HCT116 (cell line): ENCODE results near the gene PDE6D. TPM values are rescaled to one million over a fixed set of nuclear protein-coding genes. Genes with fewer than 3 reads are reported as not detected.
"Not testable (repeated sequence)": the region's sequence is repeated elsewhere in the genome, so short reads cannot be mapped to it uniquely, and the experiment has no call there.

Experiments used
- ATAC-seq: fragments of 200-7000 bp; cut with Tn5 transposase; 2 replicates; pipeline ENCODE4 v1.9.1; 2020; ENCODE audit warnings: mild to moderate bottlenecking, moderate library complexity
- BruUV-seq: library from RNA; stranded (reverse); fragments of 400-500 nt; replicated peaks from 2 replicates; lab custom pipeline; 2021; lab: Mats Ljungman, UMichigan
- CTCF ChIA-PET: fragments of 300-600 bp; sonication (Branson Sonifier 250); formaldehyde crosslinking; loops from one replicate; lab custom pipeline; 2021; ENCODE audit warnings: antibody characterized with exemption; lab: Charles Lee
- POLR2A ChIA-PET: fragments of 300-600, 350-600 bp; sonication (Branson Sonifier 250); formaldehyde crosslinking; loops from one replicate; lab custom pipeline; 2021; ENCODE audit warnings: antibody characterized with exemption; lab: Charles Lee
- RAD21 ChIA-PET, 2 experiments: fragments of 300-600 bp; sonication (Branson Sonifier 250); formaldehyde crosslinking; loops; one replicate each; lab custom pipeline; 2023; ENCODE audit warnings: low total read pairs in 2 of 2; ENCODE audit not compliant: uncharacterized antibody in 2 of 2, unreplicated experiment in 2 of 2, low non-redundant PET in 1 of 2; lab: Charles Lee
- DNase-seq: peaks from one replicate; pipeline ENCODE4 v3.0.0-alpha.2; 2010; ENCODE audit warnings: low read depth, low spot score
- H2AFZ ChIP-seq: fragments of 200-600 bp; shearing (Covaris generic), sonication (generic); 2 replicates; pipeline ENCODE4 v1.6.1; 2017; ENCODE audit warnings: low read depth, mixed run types, mixed read lengths, antibody characterized with exemption, low read length; ENCODE audit not compliant: poor library complexity, severe bottlenecking
- H3K27ac ChIP-seq: 2 replicates; pipeline ENCODE4 v1.5.1; 2012; ENCODE audit warnings: low read depth, low read length
- H3K27me3 ChIP-seq: fragments of 200-600 bp; sonication (generic); 2 replicates; pipeline ENCODE4 v1.6.1; 2016; ENCODE audit warnings: mixed run types, low read length, mixed read lengths; ENCODE audit not compliant: insufficient read depth
- H3K36me3 ChIP-seq, 2 experiments: fragments of 200-500 bp in 1 of 2; fragments of 200-600 bp in 1 of 2; sonication (Bioruptor generic) in 1 of 2; sonication (generic) in 1 of 2; 2 replicates each; pipeline versions ENCODE4 v1.5.1 to v1.6.1; 2014 to 2016; ENCODE audit warnings: low read length in 2 of 2, inconsistent platforms in 1 of 2, mixed read lengths in 1 of 2, mixed run types in 1 of 2; ENCODE audit not compliant: insufficient read depth in 2 of 2, control insufficient read depth in 1 of 2
- H3K4me1 ChIP-seq, 2 experiments: fragments of 200-600 bp in 1 of 2; sonication (generic) in 1 of 2; 2 replicates each; pipeline versions ENCODE4 v1.5.1 to v1.6.1; 2012 to 2017; ENCODE audit warnings: low read length in 2 of 2, inconsistent platforms in 1 of 2, mild to moderate bottlenecking in 1 of 2, mixed read lengths in 1 of 2, mixed run types in 1 of 2, moderate library complexity in 1 of 2; ENCODE audit not compliant: insufficient read depth in 2 of 2, control insufficient read depth in 1 of 2
- H3K4me2 ChIP-seq: fragments of 200-600 bp; sonication (generic); 2 replicates; pipeline ENCODE4 v1.6.1; 2017; ENCODE audit warnings: mixed run types, low read length, mixed read lengths
- H3K4me3 ChIP-seq, 2 experiments: fragments of 200-600 bp in 1 of 2; sonication (generic) in 1 of 2; replicated peaks in 1 of 2; 2 replicates each; pipeline ENCODE4 v1.5.1; 2011 to 2016; ENCODE audit warnings: low read length in 2 of 2, control low read depth in 1 of 2, low read depth in 1 of 2, mild to moderate bottlenecking in 1 of 2, mixed read lengths in 1 of 2, mixed run types in 1 of 2
- H3K79me2 ChIP-seq: fragments of 200-600 bp; sonication (generic); 2 replicates; pipeline ENCODE4 v1.6.1; 2017; ENCODE audit warnings: mild to moderate bottlenecking, mixed run types, low read length, moderate library complexity, mixed read lengths; ENCODE audit not compliant: insufficient read depth
- H3K9ac ChIP-seq: fragments of 200-600 bp; sonication (generic); 2 replicates; pipeline ENCODE4 v1.6.1; 2016; ENCODE audit warnings: low read length, mixed read lengths
- H3K9me2 ChIP-seq: fragments of 200-600 bp; sonication (generic), shearing (Covaris generic); 2 replicates; pipeline ENCODE4 v1.6.1; 2017; ENCODE audit warnings: mixed run types, mild to moderate bottlenecking, moderate library complexity; ENCODE audit not compliant: insufficient read depth
- H3K9me3 ChIP-seq, 2 experiments: fragments of 200-500 bp in 1 of 2; fragments of 200-600 bp in 1 of 2; sonication (Bioruptor generic) in 1 of 2; sonication (generic) in 1 of 2; 2 replicates each; pipeline ENCODE4 v1.6.1; 2014 to 2017; ENCODE audit warnings: low read length in 2 of 2, mixed read lengths in 2 of 2, inconsistent platforms in 1 of 2, low read depth in 1 of 2, mild to moderate bottlenecking in 1 of 2, mixed run types in 1 of 2, moderate library complexity in 1 of 2; ENCODE audit not compliant: control insufficient read depth in 1 of 2, insufficient read depth in 1 of 2
- H4K20me1 ChIP-seq: fragments of 200-600 bp; sonication (generic), shearing (Covaris generic); 2 replicates; pipeline ENCODE4 v1.6.1; 2017; ENCODE audit warnings: mixed run types, mild to moderate bottlenecking, moderate library complexity; ENCODE audit not compliant: insufficient read depth
- intact Hi-C: fragments of 100-400 bp; cut with micrococcal nuclease; formaldehyde crosslinking; loops from 2 replicates; pipeline ENCODE4 v1.10.0; 2022
- total RNA-seq: library from RNA; stranded (reverse); gene quantifications from one replicate; pipeline ENCODE4 v1.2.1, GENCODE V29; 2021; ENCODE audit not compliant: unreplicated experiment

PDE6D gene
- total RNA-seq, 1 experiment from 2014 or later: 26.6 TPM

- CTCF ChIA-PET, ATAC-seq: not testable (repeated sequence)
- POLR2A ChIA-PET: interaction anchor here (0.5 kb wide), 1 partner anchor 14 kb away, joined by 3 read pairs; no protein-coding TSS in a partner anchor
Measured at GRCh38 chr2:231749016-231749415, 32.1 kb downstream of the PDE6D start.

GRCh38 chr2:231748153-231748896 lies 32.8 kb downstream of the PDE6D start:
- H3K9ac ChIP-seq, H3K9me2 ChIP-seq, H3K27me3 ChIP-seq, POLR2A ChIA-PET, H3K9me3 ChIP-seq, H3K4me2 ChIP-seq, H3K4me3 ChIP-seq, RAD21 ChIA-PET, H3K4me1 ChIP-seq, DNase-seq, H3K36me3 ChIP-seq, H3K27ac ChIP-seq, ATAC-seq, H2AFZ ChIP-seq, BruUV-seq, intact Hi-C loops, H3K79me2 ChIP-seq, H4K20me1 ChIP-seq, CTCF ChIA-PET: not testable (repeated sequence)

More at GRCh38 chr2:231749016-231749415, 32.1 kb downstream of the PDE6D start:
- H3K9me2 ChIP-seq, H4K20me1 ChIP-seq, H3K9me3 ChIP-seq, H3K4me2 ChIP-seq, H3K4me1 ChIP-seq, H2AFZ ChIP-seq, intact Hi-C loops, BruUV-seq, H3K36me3 ChIP-seq, DNase-seq, RAD21 ChIA-PET, H3K4me3 ChIP-seq, H3K9ac ChIP-seq, H3K27ac ChIP-seq, H3K27me3 ChIP-seq, H3K79me2 ChIP-seq: not testable (repeated sequence)
